Fibroblast of peridontal ligament (primary cell): ENCODE results near the gene CDK5.
"Not testable (repeated sequence)": the region's sequence is repeated elsewhere in the genome, so short reads cannot be mapped to it uniquely, and the experiment has no call there.

Source experiments
- DNase-seq: peaks from one replicate; pipeline ENCODE4 v3.0.0-alpha.2; 2010; ENCODE audit errors: extremely low read depth

CDK5 gene

GRCh38 chr7:151035026-151035717, 22.5 kb downstream of the CDK5 start:
- DNase-seq = no peak

- DNase-seq = no peak
Observed at GRCh38 chr7:151034312-151035025, 23.2 kb downstream of the CDK5 start.

- DNase-seq = no peak
Observed at GRCh38 chr7:151033864-151034249, 23.8 kb downstream of the CDK5 start.

GRCh38 chr7:151032936-151033863, 24.5 kb downstream of the CDK5 start:
- no peak for DNase-seq

GRCh38 chr7:151031011-151031410, 26.7 kb downstream of the CDK5 start:
- DNase-seq = no peak

GRCh38 chr7:151028948-151029501, 28.7 kb downstream of the CDK5 start:
- DNase-seq = no peak

GRCh38 chr7:151028131-151028947, 29.4 kb downstream of the CDK5 start, which contains the start of gene ABCB8:
Gene ABCB8 (plus strand): TSS chr7:151028450. CDS start chr7:151028516, 66 bp downstream.
- DNase-seq = peak; percentile 99

- not testable (repeated sequence) for DNase-seq
Observed at GRCh38 chr7:151027728-151028130, 30.0 kb downstream of the CDK5 start.

- not testable (repeated sequence) for DNase-seq
Observed at GRCh38 chr7:151026771-151027727, 30.6 kb downstream of the CDK5 start.

- no peak for DNase-seq
Observed at GRCh38 chr7:151025924-151026671, 31.6 kb downstream of the CDK5 start.

- no peak for DNase-seq
Observed at GRCh38 chr7:151024435-151025056, 33.2 kb downstream of the CDK5 start, which contains the start of gene ATG9B. Gene ATG9B (minus strand): TSS chr7:151024494. CDS start chr7:151024423, 71 bp downstream.

GRCh38 chr7:151023232-151023631, 34.5 kb downstream of the CDK5 start:
- no peak for DNase-seq

GRCh38 chr7:151020231-151020630, 37.5 kb downstream of the CDK5 start:
- DNase-seq = no peak

- DNase-seq = no peak
Observed at GRCh38 chr7:151019130-151019447, 38.6 kb downstream of the CDK5 start.

- no peak for DNase-seq
Observed at GRCh38 chr7:151018421-151019129, 39.1 kb downstream of the CDK5 start.

GRCh38 chr7:151017953-151018420, 39.7 kb downstream of the CDK5 start:
- DNase-seq = no peak

GRCh38 chr7:151017370-151017952, 40.2 kb downstream of the CDK5 start:
- DNase-seq = no peak
